Measurements from ENCODE around the gene DDX54. TPM values are rescaled to one million over a fixed set of nuclear protein-coding genes. Genes with fewer than 3 reads are reported as not detected.

Gene DDX54
- total RNA-seq, 1 donor from 2014 or later, result 112 TPM

GRCh38 chr12:113231235-113232088 lies 46.2 kb upstream of the DDX54 start:
- no peak for TF ChIP-seq CTCF (conservative IDR thresholded peaks at IDR 0.05; ENCODE audit: low read depth, low read length)
- H3K4me3 ChIP-seq (ENCODE audit: low read depth, low read length), result no peak overlapping the region
- DNase-seq (ENCODE audit: low read depth), result peak; percentile 88

- H3K4me3 ChIP-seq (ENCODE audit: low read depth, low read length), result no peak overlapping the region
- TF ChIP-seq CTCF (conservative IDR thresholded peaks at IDR 0.05; ENCODE audit: low read depth, low read length), result no peak
- no peak for DNase-seq (ENCODE audit: low read depth)
These were observed 45.3 kb upstream of the DDX54 start for GRCh38 chr12:113230315-113231234.

- no peak for TF ChIP-seq CTCF (conservative IDR thresholded peaks at IDR 0.05; ENCODE audit: low read depth, low read length)
- DNase-seq (ENCODE audit: low read depth), result no peak
- no peak overlapping the region for H3K4me3 ChIP-seq (ENCODE audit: low read depth, low read length)
These were observed 43.2 kb upstream of the DDX54 start for GRCh38 chr12:113228394-113229028.

GRCh38 chr12:113227686-113228391 lies 42.6 kb upstream of the DDX54 start:
- no peak for TF ChIP-seq CTCF (conservative IDR thresholded peaks at IDR 0.05; ENCODE audit: low read depth, low read length)
- no peak for DNase-seq (ENCODE audit: low read depth)
- no peak overlapping the region for H3K4me3 ChIP-seq (ENCODE audit: low read depth, low read length)

GRCh38 chr12:113226696-113227568 lies 41.7 kb upstream of the DDX54 start:
- DNase-seq (ENCODE audit: low read depth), result no peak
- no peak for TF ChIP-seq CTCF (conservative IDR thresholded peaks at IDR 0.05; ENCODE audit: low read depth, low read length)
- no peak overlapping the region for H3K4me3 ChIP-seq (ENCODE audit: low read depth, low read length)
